ENCODE data around the gene TCP11X1.
"Not testable (repeated sequence)": the region's sequence is repeated elsewhere in the genome, so short reads cannot be mapped to it uniquely, and the experiment has no call there.

Gene TCP11X1

DNA sequence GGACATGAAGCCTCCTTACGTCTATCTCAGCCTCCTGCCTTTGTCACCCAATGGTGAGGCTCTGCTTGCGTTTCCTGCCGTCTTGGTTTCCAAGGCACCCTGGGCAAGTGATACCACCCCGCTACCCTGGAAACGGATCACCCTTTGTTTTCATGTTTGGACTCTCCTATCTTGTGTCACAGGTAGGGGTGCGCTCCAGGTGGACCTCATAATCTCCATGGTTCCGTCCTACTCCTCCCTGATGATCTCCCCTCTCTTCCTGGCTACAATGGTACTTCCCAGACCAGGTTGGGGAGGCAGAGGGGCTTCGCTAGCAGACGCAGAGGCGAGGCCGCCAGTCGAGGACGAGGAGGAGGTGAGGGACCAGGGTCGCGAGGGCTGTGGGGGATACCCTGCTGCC lies at the start of gene TCP11X1:
Gene TCP11X1 (plus strand): TSS at position 316 of the 400 bp plus-strand sequence.
- DNase-seq = not testable (repeated sequence)

GRCh38 chrX:102185967-102186720 lies 29.0 kb upstream of the TCP11X1 start:
- no peak for DNase-seq

GRCh38 chrX:102207940-102208339 lies 7.2 kb upstream of the TCP11X1 start:
- not testable (repeated sequence) for DNase-seq

- not testable (repeated sequence) for DNase-seq
Observed at GRCh38 chrX:102216497-102216896, 1.4 kb downstream of the TCP11X1 start.

GRCh38 chrX:102235678-102236077 lies 20.6 kb downstream of the TCP11X1 start:
- DNase-seq = not testable (repeated sequence)

GRCh38 chrX:102240265-102240664 lies 25.2 kb downstream of the TCP11X1 start:
- DNase-seq = not testable (repeated sequence)

GRCh38 chrX:102246893-102247292 lies 31.8 kb downstream of the TCP11X1 start, which contains the start of gene NXF2:
Gene NXF2, plus strand, starts transcription at chrX:102247167. Its CDS starts 59,912 bp downstream, at chrX:102307079.
- DNase-seq = not testable (repeated sequence)

DNA sequence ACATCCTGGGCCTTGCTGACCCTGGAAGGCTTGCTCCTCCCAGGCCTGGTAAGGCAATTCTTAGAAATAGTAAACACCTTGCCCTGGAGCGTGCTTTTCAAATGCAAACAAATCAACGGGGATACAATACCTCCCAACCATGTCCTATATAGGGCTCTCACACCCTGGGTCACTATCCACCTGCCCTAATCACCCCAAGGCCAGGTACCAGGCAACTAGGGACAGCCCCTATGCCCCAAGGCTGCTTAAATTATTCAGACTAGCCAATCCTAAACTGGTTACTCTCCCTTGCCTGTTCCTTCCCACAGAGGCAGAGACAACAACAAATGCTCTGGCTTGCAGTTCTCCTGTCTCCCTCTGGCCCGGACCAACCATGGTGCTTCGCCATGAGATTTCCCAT lies 57.1 kb downstream of the TCP11X1 start:
- not testable (repeated sequence) for DNase-seq
